Measurements from ENCODE around the gene TIMM10B.
"Not testable (repeated sequence)": the region's sequence is repeated elsewhere in the genome, so short reads cannot be mapped to it uniquely, and the experiment has no call there.

Gene TIMM10B

DNA sequence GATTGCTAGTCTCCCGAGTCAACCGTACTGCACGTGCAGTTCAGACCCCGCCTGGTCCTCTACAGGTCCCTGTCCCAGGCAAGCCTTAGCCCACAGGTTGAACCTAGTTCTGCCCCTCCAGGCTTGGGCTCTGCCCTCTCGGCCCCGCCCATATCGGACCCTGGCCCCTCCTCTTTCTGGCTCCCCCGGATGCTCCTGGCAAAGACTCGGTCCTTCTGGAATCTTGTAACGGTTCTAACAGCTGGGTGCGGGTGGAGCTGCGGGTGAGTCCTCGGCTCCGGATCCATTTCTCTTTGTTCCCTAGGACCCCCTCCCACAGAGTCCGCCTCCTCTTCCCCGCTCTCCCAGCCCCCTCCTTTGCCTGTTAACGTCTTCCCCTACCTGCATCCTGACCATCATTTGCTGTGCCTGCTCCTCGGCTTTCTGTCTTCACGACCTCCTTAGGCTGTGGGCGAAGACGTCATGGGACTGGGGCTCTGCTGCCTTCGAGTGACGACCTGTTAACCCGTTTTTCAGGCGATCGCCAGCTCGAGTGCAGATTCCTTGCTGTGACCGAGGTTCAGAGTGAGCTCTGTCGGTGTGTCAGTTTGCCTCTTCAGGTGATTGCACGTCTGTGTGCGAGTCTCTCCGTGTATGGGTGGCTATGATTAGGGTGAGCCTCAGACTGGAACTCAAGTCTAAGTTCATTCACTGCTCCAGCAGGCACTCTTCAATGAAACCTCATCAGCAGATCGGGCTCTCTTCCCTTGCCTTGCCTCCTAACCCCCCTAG, 16.0 kb downstream of the TIMM10B start, which contains the start of gene DNHD1:
Gene DNHD1, plus strand, starts transcription at position 212 of the 771 bp plus-strand sequence. CDS start 936 bp downstream, outside the sequence.
- DNase-seq, result no peak

DNA sequence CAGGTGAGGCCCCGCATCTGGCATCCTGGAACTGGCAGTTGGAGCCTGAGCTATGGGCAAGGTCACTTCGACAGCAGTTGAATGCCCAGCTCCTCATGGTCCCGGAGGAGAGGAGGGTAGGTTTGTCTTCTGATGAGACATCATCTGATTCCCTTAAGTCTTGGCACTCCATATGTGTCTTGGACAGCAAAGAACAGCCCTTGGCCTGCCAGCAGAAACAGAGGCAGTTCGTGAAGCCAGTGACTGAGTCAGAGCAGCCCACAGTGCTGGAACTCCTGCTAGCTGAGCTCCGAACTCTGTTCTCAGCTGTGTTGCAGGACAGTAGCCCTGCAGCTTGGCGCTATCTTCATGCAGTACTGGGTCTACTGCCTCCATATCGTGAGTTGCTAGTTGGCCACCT, 16.8 kb downstream of the TIMM10B start:
- no peak for DNase-seq
- in situ Hi-C loops (cut with HindIII; ENCODE audit: low pct_ligation_motif_present, low pct_unique_long_range_greater_than_20kb, low sequenced_read_pairs), result no loop called here

More for the DNA sequence above, 16.0 kb downstream of the TIMM10B start, which contains the start of gene DNHD1:
- in situ Hi-C loops (cut with HindIII; ENCODE audit: low pct_ligation_motif_present, low pct_unique_long_range_greater_than_20kb, low sequenced_read_pairs), result no loop called here

DNA sequence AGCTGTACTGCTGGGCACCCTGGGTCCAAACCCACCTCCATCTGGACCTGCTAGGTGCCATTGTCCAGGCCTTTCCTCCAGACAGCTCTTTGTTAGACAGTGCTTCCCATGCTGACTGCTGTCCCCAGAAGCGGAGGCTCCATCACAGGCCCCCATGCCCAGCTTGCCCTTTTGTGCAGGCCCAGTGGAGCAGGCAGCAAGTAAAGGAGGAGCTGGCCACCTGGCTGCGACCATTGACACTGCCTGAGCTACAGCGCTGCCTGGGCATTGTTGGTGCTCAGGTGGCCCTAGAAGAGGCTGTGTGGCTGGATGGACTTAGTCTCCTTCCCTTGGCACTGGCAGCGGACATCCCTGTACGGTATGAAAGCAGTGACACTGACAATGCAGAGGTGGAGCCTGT, 17.2 kb downstream of the TIMM10B start:
- DNase-seq, result no peak
- in situ Hi-C loops (cut with HindIII; ENCODE audit: low pct_ligation_motif_present, low pct_unique_long_range_greater_than_20kb, low sequenced_read_pairs), result no loop called here

DNA sequence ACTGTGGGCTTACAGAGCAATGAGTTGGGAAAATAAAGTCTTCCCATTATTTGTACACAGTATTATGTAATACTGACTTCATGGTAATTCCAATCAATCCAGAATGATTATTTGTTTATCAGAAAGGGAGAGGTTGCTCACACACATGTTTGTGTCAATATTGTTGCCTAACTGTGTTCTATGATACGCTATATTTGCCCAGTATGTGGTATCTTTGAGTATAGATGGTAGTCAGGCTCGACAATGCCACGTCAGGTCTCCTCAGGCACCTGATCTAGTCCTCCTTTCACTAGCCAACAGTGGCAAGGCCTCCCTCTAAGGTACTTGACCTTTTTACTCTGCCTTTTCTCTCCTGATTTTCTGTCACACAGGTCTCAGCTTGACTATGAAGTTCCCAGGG, 21.1 kb downstream of the TIMM10B start:
- in situ Hi-C loops (cut with HindIII; ENCODE audit: low pct_ligation_motif_present, low pct_unique_long_range_greater_than_20kb, low sequenced_read_pairs), result no loop called here
- DNase-seq, result no peak

DNA sequence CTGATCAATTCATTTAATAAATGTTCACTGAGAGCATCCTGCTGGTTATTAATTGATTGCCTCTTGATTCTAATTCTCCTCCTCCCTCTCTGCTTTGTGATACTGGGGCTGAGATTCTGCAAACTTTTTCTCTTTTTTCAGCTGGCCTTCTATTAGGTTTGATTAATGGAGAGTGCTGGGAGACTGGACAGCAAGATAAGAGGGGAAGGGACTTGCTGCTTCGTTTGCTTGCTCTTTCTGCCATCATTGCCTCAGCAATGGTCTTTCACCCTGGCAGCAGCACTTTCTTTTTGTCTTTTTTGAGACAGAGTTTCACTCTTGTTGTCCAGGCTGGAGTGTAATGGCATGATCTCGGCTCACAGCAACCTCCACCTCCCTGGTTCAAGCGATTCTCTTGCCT, 22.9 kb downstream of the TIMM10B start:
- in situ Hi-C loops (cut with HindIII; ENCODE audit: low pct_ligation_motif_present, low pct_unique_long_range_greater_than_20kb, low sequenced_read_pairs), result no loop called here
- no peak for DNase-seq

DNA sequence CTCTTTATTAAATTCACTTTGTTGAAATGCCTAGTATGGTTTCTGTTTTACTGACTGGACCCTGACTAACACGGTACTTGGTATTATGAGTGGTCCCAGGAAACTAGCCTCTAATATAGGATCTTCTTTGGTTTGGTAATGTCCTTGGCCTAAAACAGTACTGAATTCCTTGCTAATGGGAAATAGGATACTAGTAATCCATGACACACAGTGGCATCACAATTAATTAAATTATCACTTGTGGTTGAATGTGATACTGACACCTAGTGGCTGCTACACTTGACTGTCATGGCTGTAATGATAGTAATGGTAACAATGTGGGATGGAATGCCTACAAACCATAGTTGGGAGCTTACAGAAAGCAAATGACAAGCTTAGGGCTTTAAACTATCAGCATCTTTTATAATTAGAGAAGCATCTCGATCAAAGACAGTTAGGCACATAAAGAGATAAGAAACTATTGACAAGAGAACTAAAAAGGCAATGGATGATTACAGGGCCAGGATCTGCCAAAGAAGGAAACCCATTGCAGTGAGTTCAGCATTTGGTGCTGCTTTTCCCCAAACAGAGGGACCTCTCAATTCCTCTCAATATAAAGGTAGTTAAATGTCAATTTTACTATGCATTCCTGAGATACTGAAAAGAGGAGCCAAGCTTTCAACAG, 24.4 kb downstream of the TIMM10B start:
- in situ Hi-C loops (cut with HindIII; ENCODE audit: low pct_ligation_motif_present, low pct_unique_long_range_greater_than_20kb, low sequenced_read_pairs), result no loop called here
- DNase-seq, result peak; percentile 32

DNA sequence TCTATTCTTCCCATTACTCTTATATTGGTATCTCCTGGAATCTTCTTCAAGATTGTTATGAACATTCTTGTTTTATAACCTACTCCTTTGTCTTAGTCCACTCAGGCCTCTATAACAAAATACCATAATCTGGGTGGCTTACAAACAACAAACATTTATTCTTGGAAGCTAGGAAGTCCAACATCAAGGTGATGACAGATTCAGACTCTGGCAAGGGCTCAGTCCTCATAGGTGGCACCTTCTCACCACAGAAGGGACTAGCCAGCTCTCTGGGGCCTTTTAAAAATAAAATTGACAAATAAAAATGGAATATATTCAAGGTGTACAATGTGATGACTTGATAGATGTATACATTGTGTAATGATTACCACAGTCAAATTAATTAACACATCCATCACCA, 35.6 kb downstream of the TIMM10B start:
- no peak for DNase-seq
- in situ Hi-C loops (cut with HindIII; ENCODE audit: low pct_ligation_motif_present, low pct_unique_long_range_greater_than_20kb, low sequenced_read_pairs), result no loop called here

DNA sequence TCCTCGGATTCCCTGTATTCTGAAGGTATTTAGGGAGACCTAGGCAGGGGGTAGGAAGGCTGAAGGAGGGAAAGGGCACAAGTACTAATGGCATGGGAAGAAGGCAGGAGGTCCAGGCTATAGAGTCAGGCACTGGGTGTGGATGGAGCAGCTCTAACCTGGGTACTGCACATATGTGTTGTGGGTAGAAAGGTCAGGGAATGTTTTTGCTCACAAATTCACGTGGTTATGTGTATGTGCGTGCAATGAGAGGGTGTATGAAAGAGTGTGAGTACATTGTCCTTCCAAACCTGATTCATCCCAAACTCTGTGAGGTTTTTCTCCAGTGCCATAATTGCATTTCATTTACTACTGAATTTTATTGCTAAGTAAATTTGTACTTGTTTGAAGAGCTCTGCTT, 39.0 kb downstream of the TIMM10B start:
- no peak for DNase-seq
- in situ Hi-C loops (cut with HindIII; ENCODE audit: low pct_ligation_motif_present, low pct_unique_long_range_greater_than_20kb, low sequenced_read_pairs), result no loop called here

DNA sequence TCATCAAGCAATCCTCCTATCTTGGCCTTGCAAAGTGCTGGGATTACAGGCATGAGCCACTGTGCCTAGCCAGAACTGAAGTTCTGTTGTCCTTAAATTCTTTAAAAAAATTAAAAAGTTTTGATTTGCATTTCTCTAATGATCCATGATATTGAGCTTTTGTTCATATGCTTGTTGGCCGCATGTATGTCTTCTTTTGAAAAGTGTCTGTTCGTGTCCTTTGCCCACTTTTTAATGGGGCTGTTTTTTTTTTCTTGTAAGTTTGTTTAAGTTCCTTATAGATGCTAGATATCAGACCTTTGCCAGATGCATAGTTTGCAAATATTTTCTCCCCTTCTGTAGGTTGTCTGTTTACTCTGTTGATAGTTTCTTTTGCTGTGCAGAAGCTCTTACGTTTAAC, 40.6 kb downstream of the TIMM10B start:
- in situ Hi-C loops (cut with HindIII; ENCODE audit: low pct_ligation_motif_present, low pct_unique_long_range_greater_than_20kb, low sequenced_read_pairs), result not testable (repeated sequence)

DNA sequence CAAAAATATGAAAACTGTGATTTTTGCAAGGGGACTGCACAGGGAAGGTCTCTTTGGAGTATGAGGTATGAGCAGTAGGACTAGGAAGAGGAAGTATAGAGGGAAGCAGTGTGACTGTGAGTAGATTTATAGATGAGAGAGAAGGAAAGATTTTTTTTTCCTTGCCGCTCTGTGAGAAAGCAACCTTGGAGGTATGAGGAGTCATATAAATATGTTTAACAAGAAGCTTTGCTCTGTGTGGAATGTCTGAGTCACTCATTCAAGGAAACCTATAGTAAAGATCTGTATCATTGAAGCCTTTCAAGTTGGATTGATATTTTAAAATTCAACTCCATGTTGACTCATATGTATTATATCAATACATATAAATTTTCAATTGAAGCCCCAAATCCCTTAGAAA, 42.0 kb downstream of the TIMM10B start:
- DNase-seq, result peak; percentile 30
- in situ Hi-C loops (cut with HindIII; ENCODE audit: low pct_ligation_motif_present, low pct_unique_long_range_greater_than_20kb, low sequenced_read_pairs), result no loop called here

More for the DNA sequence above, 40.6 kb downstream of the TIMM10B start:
- DNase-seq, result not testable (repeated sequence)

DNA sequence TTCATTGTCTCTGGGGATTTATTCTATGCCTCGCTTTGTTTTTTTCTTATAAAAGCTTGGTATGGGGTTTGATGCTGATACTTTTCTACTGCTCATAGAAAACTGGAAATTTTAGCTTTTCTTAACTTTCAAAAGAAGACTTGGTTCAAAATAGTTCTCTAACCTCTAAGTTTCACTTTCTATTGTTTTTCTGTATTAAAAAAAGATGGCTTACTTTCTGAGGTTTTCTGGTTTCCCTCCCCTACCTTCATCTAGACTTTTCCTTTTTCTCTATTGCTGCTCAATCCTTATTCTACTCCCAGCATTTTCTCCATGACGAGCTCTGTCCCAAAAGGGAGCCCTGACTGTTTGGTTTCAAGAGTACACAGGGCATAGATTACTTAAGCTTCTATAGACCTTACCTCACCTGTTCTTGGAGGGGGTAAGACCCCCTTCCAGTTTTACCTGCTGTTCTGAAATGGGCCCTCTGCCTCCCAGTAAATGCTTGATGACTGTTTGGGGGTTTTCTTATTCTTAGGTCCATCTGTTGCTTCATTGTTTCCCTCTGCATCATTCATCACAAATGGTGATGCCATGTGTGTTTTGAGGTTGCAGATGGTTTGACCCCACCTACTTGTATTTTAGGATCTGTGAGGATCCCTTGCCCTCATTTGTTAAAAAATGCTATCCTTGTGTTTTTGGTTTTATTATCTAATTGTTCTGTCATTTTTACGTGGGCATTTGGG, 45.3 kb downstream of the TIMM10B start:
- in situ Hi-C loops (cut with HindIII; ENCODE audit: low pct_ligation_motif_present, low pct_unique_long_range_greater_than_20kb, low sequenced_read_pairs), result no loop called here

DNA sequence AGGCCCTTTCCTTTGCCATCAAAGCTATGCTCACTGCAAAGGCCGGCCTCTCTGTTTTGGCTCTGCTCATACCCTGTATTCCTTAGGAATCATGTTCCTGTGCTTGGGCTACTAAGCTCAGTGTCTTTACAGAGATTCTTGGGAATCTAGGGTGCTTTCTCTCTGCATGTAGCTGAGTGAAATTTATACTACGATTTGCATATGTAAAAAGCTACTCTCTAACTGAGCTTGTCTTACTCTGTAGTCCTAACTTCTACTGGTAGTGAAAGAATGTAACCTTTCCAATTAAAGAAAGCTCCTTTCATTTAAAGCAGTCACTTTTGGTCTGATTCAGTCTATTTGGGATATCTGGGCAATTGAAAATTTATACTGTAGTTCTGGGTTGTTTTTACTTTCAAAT, 48.0 kb downstream of the TIMM10B start:
- in situ Hi-C loops (cut with HindIII; ENCODE audit: low pct_ligation_motif_present, low pct_unique_long_range_greater_than_20kb, low sequenced_read_pairs), result no loop called here
- DNase-seq, result no peak

More for the DNA sequence above, 45.3 kb downstream of the TIMM10B start:
- no peak for DNase-seq

DNA sequence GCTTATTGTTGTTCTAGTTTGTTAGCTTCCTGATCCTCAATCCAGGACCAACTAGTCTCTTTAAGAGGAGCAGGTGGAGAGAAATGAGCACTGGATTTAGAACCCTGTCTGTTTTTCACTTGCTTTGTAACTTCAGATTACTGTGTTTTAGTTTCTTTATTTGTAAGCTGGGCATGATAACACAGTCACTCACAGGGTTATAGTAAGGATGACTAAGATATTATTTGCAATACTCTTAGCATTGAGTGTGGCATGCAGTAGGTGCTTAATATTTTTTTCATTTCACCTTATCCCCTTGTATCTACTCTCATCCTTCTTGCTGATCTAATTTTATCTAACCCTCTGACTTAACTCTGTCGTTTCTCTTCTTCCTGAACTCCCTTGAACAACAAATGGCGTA, 49.5 kb downstream of the TIMM10B start:
- in situ Hi-C loops (cut with HindIII; ENCODE audit: low pct_ligation_motif_present, low pct_unique_long_range_greater_than_20kb, low sequenced_read_pairs), result no loop called here
- DNase-seq, result no peak

DNA sequence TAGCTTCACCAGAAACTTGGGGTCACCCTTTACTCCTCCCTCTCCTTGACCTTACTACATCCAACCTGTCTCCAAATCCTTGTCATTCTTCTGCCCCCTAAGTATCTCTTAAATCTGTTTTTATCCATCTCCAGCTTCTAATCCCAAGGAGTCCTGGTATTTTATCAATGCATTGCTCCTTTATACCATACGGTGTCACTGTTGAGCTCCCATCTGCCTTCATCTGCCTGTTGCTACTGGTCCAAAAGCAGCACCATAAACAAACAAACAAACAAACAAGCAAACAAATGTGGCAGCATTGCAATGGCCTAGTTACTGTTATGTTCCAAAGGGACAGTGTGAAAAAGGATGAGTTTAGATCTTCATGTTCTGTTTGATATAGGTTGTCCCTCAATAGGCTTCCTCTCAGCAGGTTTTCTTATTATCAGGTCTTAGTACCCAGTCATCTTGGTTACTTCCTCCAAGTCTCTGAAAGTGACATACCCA, 50.0 kb downstream of the TIMM10B start:
- peak; percentile 48 for DNase-seq
- in situ Hi-C loops (cut with HindIII; ENCODE audit: low pct_ligation_motif_present, low pct_unique_long_range_greater_than_20kb, low sequenced_read_pairs), result no loop called here

Measured in ACHN (cell line).